HepG2 (cell line): ENCODE results near the gene CCDC148. TPM values are rescaled to one million over a fixed set of nuclear protein-coding genes. Genes with fewer than 3 reads are reported as not detected.

Source experiments
- ATAC-seq: fragments of 200-7000 bp; cut with Tn5 transposase; 3 replicates; pipeline ENCODE4 v1.9.1; 2020; ENCODE audit warnings: mild to moderate bottlenecking, moderate library complexity
- BruUV-seq: library from RNA; stranded (reverse); fragments of 400-500 nt; replicated peaks from 2 replicates; lab custom pipeline; 2021; lab: Mats Ljungman, UMichigan
- CTCF ChIA-PET: fragments of 300-600 bp; formaldehyde crosslinking; extraction: SDS; loops from one replicate; lab custom pipeline; 2021; ENCODE audit warnings: low total read pairs, inconsistent platforms, low intra/inter-chr PET ratio; lab: Yijun Ruan, JAX
- POLR2A ChIA-PET: fragments of 350-600 bp; sonication (Branson Sonifier 250); formaldehyde crosslinking; loops from one replicate; lab custom pipeline; 2020; ENCODE audit warnings: antibody characterized with exemption, inconsistent platforms; lab: Yijun Ruan, JAX
- DNase-seq: peaks from one replicate; pipeline ENCODE4 v3.0.0-alpha.2; 2015; ENCODE audit warnings: low spot score
- FAIRE-seq: peaks from 3 replicates; lab custom pipeline; 2011; peaks lifted over from hg19 to GRCh38; lab: Jason Lieb, UNC
- H2AFZ ChIP-seq: one replicate; pipeline ENCODE4 v1.6.1; 2011; ENCODE audit warnings: low read length, inconsistent platforms
- H3K27ac ChIP-seq: fragments of 300-600 bp; 3 replicates; pipeline ENCODE4 v1.8.0; 2011; ENCODE audit warnings: mixed run types, mild to moderate bottlenecking, mixed read lengths, low read length, inconsistent platforms; ENCODE audit not compliant: insufficient read depth; ENCODE audit errors: extremely low read length
- H3K27me3 ChIP-seq, 2 experiments: fragments of 200-600 bp in 1 of 2; 2 replicates in 1 of 2; 3 replicates in 1 of 2; pipeline versions ENCODE4 v1.6.0 to v1.8.0; 2011; ENCODE audit warnings: low read length in 2 of 2, mild to moderate bottlenecking in 2 of 2, moderate library complexity in 2 of 2, inconsistent platforms in 1 of 2; ENCODE audit not compliant: insufficient read depth in 2 of 2, control insufficient read depth in 1 of 2
- H3K36me3 ChIP-seq, 2 experiments: fragments of 200-600 bp in 1 of 2; replicated peaks in 1 of 2; 2 replicates in 1 of 2; 3 replicates in 1 of 2; pipeline versions ENCODE4 v1.5.1 to v1.8.0; 2011; ENCODE audit warnings: low read length in 2 of 2, inconsistent platforms in 1 of 2; ENCODE audit not compliant: insufficient read depth in 2 of 2, control insufficient read depth in 1 of 2
- H3K4me1 ChIP-seq: 2 replicates; pipeline ENCODE4 v1.5.1; 2012; ENCODE audit warnings: low read length, inconsistent platforms; ENCODE audit not compliant: insufficient read depth
- H3K4me2 ChIP-seq: 2 replicates; pipeline ENCODE4 v1.6.0; 2011; ENCODE audit warnings: low read depth, low read length, inconsistent platforms
- H3K4me3 ChIP-seq, 3 experiments: fragments of 200-600 bp in 1 of 3; sonication (generic), shearing (Covaris generic) in 1 of 3; replicated peaks in 1 of 3; 2 replicates each; pipeline ENCODE4 v1.5.1; 2011 to 2016; ENCODE audit warnings: low read length in 3 of 3, inconsistent platforms in 2 of 3, low read depth in 2 of 3, mild to moderate bottlenecking in 2 of 3, control low read depth in 1 of 3, mixed read lengths in 1 of 3; ENCODE audit not compliant: insufficient read depth in 1 of 3
- H3K79me2 ChIP-seq: one replicate; pipeline ENCODE4 v1.6.1; 2011; ENCODE audit warnings: low read length, inconsistent platforms; ENCODE audit not compliant: insufficient read depth
- H3K9ac ChIP-seq: 2 replicates; pipeline ENCODE4 v1.6.0; 2011; ENCODE audit warnings: mild to moderate bottlenecking, low read depth, low read length, inconsistent platforms; ENCODE audit not compliant: insufficient read depth
- H3K9me3 ChIP-seq: 2 replicates; pipeline ENCODE4 v1.5.1; 2012; ENCODE audit warnings: mild to moderate bottlenecking, low read length
- H4K20me1 ChIP-seq: 2 replicates; pipeline ENCODE4 v1.6.0; 2011; ENCODE audit warnings: inconsistent platforms, mild to moderate bottlenecking, low read length, moderate library complexity; ENCODE audit not compliant: insufficient read depth
- DBP ChIP-seq: sonication (generic); formaldehyde crosslinking; IDR thresholded peaks from 2 replicates; pipeline ENCODE4 v1.4.0; 2020; ENCODE audit warnings: missing genetic modification reagents; ENCODE audit errors: not compliant biosample characterization
- GPN1 ChIP-seq: sonication (generic); formaldehyde crosslinking; IDR thresholded peaks from 2 replicates; pipeline ENCODE4 v1.5.1; 2020; ENCODE audit warnings: missing genetic modification reagents, borderline replicate concordance
- KMT2A ChIP-seq: sonication (generic); formaldehyde crosslinking; IDR thresholded peaks from 2 replicates; pipeline ENCODE4 v1.4.0; 2020; ENCODE audit warnings: missing genetic modification reagents
- SMAD1 ChIP-seq: sonication (generic); formaldehyde crosslinking; IDR thresholded peaks from 2 replicates; pipeline ENCODE4 v1.4.0; 2020; ENCODE audit warnings: missing genetic modification reagents, low read depth, mild to moderate bottlenecking, borderline replicate concordance
- SMC3 ChIP-seq: IDR thresholded peaks from 2 replicates; pipeline ENCODE4 v1.6.1; 2011; ENCODE audit warnings: low read length, improper control_type of control experiment
- ZNF275 ChIP-seq: sonication (generic); formaldehyde crosslinking; IDR thresholded peaks from 2 replicates; pipeline ENCODE4 v1.8.0; 2022; ENCODE audit warnings: missing genetic modification reagents, mild to moderate bottlenecking, inconsistent platforms, borderline replicate concordance
- ZNF446 ChIP-seq: sonication (generic); formaldehyde crosslinking; IDR thresholded peaks from 2 replicates; pipeline ENCODE4 v1.5.0; 2020; ENCODE audit warnings: mild to moderate bottlenecking, missing genetic modification reagents
- ZNF484 ChIP-seq: sonication (generic); formaldehyde crosslinking; IDR thresholded peaks from 2 replicates; pipeline ENCODE4 v1.5.1; 2020; ENCODE audit warnings: mild to moderate bottlenecking, low read depth, missing genetic modification reagents, borderline replicate concordance
- ZNF572 ChIP-seq: sonication (generic); formaldehyde crosslinking; IDR thresholded peaks from 2 replicates; pipeline ENCODE4 v1.5.1; 2020; ENCODE audit warnings: mild to moderate bottlenecking, missing genetic modification reagents
- ZNF605 ChIP-seq: sonication (generic); formaldehyde crosslinking; IDR thresholded peaks from 2 replicates; pipeline ENCODE4 v1.8.0; 2022; ENCODE audit warnings: mild to moderate bottlenecking, missing genetic modification reagents
- in situ Hi-C: cut with HindIII; loops from 2 replicates; pipeline ENCODE4 v1.10.0; 2017; ENCODE audit warnings: low pct_unique_long_range_greater_than_20kb; ENCODE audit not compliant: extremely low pct_ligation_motif_present
- intact Hi-C: fragments of 100-400 bp; cut with micrococcal nuclease; formaldehyde crosslinking; loops from one replicate; pipeline ENCODE4 v1.10.0; 2022; ENCODE audit not compliant: unreplicated experiment
- polyA plus RNA-seq, 8 experiments: library from polyadenylated mRNA; depleted of rRNA in 3 of 8; stranded (reverse) in 7 of 8; unstranded in 1 of 8; fragments of >200 nt; fragmentation: Illumina TruSeq in 4 of 8; extraction: Trizol in 4 of 8; gene quantifications; 2 replicates each; pipeline versions ENCODE4 v1.2.1 to v1.2.3, GENCODE V29; 2011 to 2016; ENCODE audit warnings: low read depth in 4 of 8, missing spikeins in 1 of 8, mixed read lengths in 1 of 8; ENCODE audit not compliant: insufficient read depth in 1 of 8
- total RNA-seq, 5 experiments: library from RNA; depleted of rRNA; stranded (reverse); fragments of >200 nt; fragmentation: Illumina TruSeq; extraction: Trizol; gene quantifications; 2 replicates each; pipeline ENCODE4 v1.2.3, GENCODE V29; 2016; ENCODE audit warnings: low read depth in 1 of 5

The CCDC148 gene
- total and polyA plus RNA-seq, 2 of the 13 experiments (the other 11 are each of a cell fraction or from before 2014, with no cell fraction given) = 0.30 to 0.49 TPM

- ChIA-PET POLR2A (no interaction called here), CTCF (no interaction called here)
- no peak overlapping the region for H3K4me2 ChIP-seq
- intact Hi-C loops = no loop called here
- H3K4me3 ChIP-seq = no peak overlapping the region
- no peak for FAIRE-seq
- ATAC-seq = no peak
- H3K27ac ChIP-seq = no peak overlapping the region
- no TSS peak for BruUV-seq
- no peak overlapping the region for H2AFZ ChIP-seq
- no peaks in the 10 kb centered on the region for H3K9me3 ChIP-seq
- in situ Hi-C loops = no loop called here
- TF ChIP-seq SMC3 = no peak
- no peak for TF ChIP-seq KMT2A (CRISPR knock-in tag)
- no peak for TF ChIP-seq ZNF605 (CRISPR knock-in tag)
- no peak for TF ChIP-seq ZNF275
- no peak for TF ChIP-seq ZNF446
- TF ChIP-seq ZNF484 (CRISPR knock-in tag) = no peak
- no peak for TF ChIP-seq ZNF572 (CRISPR knock-in tag)
- TF ChIP-seq GPN1 = no peak
- TF ChIP-seq SMAD1 (CRISPR knock-in tag) = no peak
- no peak for TF ChIP-seq DBP
- H3K4me1 ChIP-seq = no peaks in the 10 kb centered on the region
- DNase-seq = no peak
- no peaks in the 10 kb centered on the region for H3K36me3 ChIP-seq
- no peaks in the 10 kb centered on the region for H3K79me2 ChIP-seq
- no peaks in the 10 kb centered on the region for H4K20me1 ChIP-seq
- H3K27me3 ChIP-seq = 0 out of 5 replicates have a peak, but pooled peaks cover 0 to 2% of the 10 kb centered on the region in 2 experiments
- no peak overlapping the region for H3K9ac ChIP-seq
Observed at GRCh38 chr2:158339513-158339912, 117.0 kb downstream of the CCDC148 start.
